GM12872 (cell line): ENCODE measurements around the gene BRIP1.

Source experiments
- TF ChIP-seq, protein P1 (sequence below): IDR thresholded peaks from 3 replicates; pipeline ENCODE4 v1.5.1; 2011; ENCODE audit warnings: low read depth, mild to moderate bottlenecking, low read length, moderate library complexity; ENCODE audit not compliant: insufficient read depth

The BRIP1 gene

DNA sequence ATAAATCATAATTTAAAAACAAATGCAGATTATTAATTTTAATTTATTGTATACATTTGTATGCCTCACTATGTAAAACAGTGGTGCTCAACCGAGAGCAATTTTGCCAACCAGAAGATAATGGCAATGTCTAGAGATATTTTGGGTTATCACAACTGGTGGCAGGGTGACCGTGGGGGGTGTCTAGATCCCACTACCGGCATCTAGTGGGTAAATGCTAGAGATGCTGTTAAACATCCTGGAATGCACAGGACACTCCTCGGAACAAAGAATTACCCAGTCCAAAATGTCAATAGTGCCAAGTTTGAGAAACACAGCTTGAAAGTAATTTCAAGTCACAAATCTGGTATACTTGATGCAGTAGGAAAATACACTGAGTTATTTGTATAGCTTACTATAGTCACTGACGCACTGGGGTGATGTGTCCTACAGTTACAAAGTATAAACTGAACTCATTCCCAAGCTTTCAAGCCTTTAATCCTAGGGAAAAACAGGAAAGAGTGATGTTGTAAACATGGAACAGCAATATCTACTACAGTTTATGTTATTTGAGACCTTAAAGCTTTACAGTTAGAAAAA is 133.5 kb downstream of the BRIP1 start:
- TF ChIP-seq, protein P1, sequence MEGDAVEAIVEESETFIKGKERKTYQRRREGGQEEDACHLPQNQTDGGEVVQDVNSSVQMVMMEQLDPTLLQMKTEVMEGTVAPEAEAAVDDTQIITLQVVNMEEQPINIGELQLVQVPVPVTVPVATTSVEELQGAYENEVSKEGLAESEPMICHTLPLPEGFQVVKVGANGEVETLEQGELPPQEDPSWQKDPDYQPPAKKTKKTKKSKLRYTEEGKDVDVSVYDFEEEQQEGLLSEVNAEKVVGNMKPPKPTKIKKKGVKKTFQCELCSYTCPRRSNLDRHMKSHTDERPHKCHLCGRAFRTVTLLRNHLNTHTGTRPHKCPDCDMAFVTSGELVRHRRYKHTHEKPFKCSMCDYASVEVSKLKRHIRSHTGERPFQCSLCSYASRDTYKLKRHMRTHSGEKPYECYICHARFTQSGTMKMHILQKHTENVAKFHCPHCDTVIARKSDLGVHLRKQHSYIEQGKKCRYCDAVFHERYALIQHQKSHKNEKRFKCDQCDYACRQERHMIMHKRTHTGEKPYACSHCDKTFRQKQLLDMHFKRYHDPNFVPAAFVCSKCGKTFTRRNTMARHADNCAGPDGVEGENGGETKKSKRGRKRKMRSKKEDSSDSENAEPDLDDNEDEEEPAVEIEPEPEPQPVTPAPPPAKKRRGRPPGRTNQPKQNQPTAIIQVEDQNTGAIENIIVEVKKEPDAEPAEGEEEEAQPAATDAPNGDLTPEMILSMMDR: no peak

DNA sequence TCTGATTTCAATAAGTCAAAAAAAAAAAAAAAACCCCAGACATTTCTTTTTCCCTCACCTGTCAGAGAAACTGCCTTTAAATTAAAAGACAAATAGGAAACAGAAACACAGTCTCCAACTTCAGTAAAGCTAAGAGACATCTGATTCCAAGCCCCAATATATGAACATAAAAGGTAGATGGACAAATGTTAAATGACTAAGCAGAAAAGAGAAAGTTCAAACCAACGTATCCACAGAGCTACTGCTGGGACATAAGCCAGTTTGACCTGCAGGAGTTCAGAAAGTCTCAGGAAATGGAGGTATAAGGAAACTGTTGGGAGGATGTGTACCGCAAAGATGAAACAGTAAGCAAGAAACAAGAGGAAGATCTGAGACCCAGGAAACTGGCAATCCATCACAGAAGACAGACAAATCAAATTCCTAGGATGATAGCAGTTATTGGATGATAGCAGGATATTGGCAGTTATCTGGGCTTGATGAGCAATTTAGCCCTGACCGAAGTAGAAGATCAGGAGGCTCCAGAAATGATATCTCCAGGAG is 135.0 kb downstream of the BRIP1 start:
- TF ChIP-seq, protein P1: no peak

DNA sequence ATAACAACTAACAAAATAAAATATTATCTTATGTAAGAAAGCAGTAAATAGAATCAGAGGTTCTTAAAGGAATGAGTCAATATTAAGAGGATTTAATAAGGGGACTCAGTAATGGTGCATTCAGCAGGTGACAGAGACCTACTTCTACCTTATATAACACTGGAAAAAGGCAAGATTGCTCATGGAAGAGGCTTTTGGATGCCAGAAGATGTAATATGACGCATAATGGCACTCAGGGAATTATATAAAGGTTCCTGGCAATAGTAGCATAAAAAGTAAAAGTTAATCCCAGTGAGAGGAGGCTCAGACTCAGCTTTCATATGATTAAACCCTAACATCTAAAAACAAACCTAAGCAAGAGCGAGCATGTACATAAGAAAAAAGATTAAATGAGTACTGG is 136.4 kb downstream of the BRIP1 start:
- TF ChIP-seq, protein P1: no peak

DNA sequence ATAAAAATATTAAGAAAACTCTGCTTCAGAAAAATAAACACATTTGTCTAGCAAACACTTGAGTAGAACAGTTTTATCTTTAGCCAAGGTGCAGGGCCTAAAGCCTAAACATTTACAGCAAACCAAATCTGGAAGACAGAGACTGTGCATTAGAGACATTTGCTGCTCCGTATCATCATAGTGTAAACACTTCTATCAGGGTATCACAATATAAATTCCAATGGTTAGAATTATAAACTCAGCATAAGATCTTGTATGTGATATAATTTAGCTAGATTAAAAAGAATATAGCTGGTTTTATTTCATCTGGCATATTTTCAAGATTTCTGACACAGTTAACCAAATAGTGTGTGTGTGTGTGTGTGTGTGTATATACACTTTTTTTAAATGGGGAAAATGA is 138.6 kb downstream of the BRIP1 start:
- TF ChIP-seq, protein P1: no peak

DNA sequence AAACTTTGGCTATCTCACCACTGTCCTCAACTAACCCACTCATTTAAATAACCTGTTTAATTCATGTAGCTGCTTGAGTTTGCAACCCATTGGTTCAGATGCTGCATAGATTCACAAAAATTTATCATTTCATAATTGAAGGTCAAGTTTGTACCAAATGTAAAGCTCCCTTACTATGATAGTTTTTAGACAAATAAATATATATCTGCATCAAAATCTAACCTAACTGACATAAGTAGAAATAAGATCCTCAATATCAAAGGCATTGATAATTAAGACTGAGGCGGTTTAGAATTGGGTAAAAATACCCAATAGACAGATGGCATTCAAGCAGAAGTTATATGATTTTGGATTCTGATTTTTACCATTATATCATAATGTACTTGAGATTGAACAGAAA is 139.4 kb downstream of the BRIP1 start:
- TF ChIP-seq, protein P1: no peak

DNA sequence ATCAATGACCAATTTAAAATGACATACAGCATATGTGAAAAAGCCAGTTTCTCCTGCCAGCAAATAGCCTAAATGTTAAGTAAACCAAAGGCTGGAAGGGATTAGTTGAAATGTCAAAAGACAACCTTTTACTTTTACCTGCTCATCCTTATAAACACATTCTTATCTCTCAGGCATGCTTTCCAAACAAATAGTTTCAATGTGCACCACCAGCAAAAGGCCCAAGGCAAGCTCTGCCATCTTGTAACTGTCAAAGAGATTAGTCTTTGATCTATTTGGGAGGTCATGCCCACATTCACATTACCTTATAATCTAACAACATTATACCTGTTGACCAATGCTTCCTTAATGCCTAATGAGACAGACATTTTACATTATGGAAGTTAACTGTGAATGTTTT is 140.1 kb downstream of the BRIP1 start:
- TF ChIP-seq, protein P1: no peak

DNA sequence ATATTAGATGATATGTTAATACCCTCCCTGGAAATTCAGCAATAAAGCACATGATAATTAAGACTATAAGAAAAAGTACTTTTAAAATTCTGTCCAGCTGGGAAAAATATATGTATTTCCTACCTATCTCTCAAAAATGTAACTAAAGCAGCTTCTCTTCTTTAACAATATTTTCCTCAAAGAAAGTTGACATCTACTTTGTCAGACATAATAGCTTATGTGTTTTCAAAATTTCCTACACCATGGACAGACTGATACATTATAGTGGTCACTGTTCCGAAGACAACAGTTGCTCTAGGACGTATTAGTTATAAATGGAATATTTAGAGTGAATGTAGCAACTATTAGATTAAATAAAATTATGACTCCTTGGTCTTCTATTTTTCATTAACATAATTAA is 140.9 kb downstream of the BRIP1 start:
- TF ChIP-seq, protein P1: no peak
